ENCODE measurements around the gene AOPEP.

Gene AOPEP

GRCh38 chr9:95053611-95054570 is 327.4 kb downstream of the AOPEP start:
- in situ Hi-C loops (cut with MboI; ENCODE audit: low sequenced_read_pairs): no loop called here

DNA sequence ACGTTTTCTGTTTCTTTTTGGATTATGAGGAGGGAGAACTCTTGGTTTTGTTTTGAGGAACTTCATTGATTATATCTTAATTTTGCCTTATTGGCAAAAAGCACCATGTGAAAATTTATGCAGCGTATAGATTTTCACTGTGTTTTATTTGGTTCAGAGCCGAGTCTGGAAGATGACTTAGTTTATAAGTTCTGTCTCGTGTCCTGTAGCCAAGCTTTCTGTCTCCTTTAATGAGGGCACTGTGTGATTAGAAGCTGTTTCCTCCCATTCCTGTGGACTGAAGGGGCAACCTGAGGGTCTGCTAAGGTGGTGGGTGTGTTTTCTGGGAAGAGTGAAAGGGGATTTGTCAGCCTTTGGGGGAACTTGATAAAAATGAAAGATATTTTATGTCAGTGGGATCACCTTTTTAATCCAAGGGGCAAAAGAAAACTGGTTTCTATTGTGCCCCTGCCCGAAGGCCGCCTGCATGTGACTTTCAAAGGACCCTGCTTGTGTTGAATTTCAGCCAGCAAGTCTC is 328.9 kb downstream of the AOPEP start:
- in situ Hi-C loops (cut with MboI; ENCODE audit: low sequenced_read_pairs): no loop called here

GRCh38 chr9:95055851-95056551 is 329.5 kb downstream of the AOPEP start:
- in situ Hi-C loops (cut with MboI; ENCODE audit: low sequenced_read_pairs): no loop called here

- in situ Hi-C loops (cut with MboI; ENCODE audit: low sequenced_read_pairs): no loop called here
Measured at GRCh38 chr9:95057101-95057500, 330.6 kb downstream of the AOPEP start.

- in situ Hi-C loops (cut with MboI; ENCODE audit: low sequenced_read_pairs): no loop called here
Measured at GRCh38 chr9:95058121-95058785, 331.8 kb downstream of the AOPEP start.

DNA sequence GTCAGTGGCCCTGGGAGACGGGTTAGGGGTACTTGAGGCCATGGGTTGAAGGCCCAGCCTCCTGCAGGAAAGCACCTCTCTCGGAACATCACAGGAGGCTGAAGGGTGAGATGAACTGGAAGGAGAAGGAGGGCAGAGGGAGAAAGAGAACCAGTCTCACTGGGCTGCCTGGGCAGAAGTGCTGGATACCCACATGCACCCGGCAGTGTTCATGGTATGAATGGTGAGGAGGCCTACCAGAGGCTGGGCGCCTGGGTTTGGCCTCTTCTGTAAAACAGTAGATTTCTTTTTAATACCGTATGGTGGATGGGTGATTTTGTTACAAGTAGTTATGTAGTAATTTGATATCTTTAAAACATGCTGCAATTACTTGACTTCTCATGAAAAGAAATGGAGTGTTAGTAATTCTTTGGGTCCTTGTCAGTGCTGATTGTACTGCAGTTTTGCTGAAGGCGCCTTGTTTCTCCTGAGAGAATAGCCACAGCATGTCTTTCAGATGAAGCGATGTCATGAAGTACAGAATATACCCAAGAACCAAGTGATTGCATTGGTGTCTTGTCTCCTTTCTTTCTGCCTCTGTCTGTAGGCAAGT is 332.4 kb downstream of the AOPEP start:
- in situ Hi-C loops (cut with MboI; ENCODE audit: low sequenced_read_pairs): no loop called here

GRCh38 chr9:95060234-95060633 is 333.7 kb downstream of the AOPEP start:
- in situ Hi-C loops (cut with MboI; ENCODE audit: low sequenced_read_pairs): no loop called here

GRCh38 chr9:95060916-95061315 is 334.4 kb downstream of the AOPEP start:
- in situ Hi-C loops (cut with MboI; ENCODE audit: low sequenced_read_pairs): no loop called here

DNA sequence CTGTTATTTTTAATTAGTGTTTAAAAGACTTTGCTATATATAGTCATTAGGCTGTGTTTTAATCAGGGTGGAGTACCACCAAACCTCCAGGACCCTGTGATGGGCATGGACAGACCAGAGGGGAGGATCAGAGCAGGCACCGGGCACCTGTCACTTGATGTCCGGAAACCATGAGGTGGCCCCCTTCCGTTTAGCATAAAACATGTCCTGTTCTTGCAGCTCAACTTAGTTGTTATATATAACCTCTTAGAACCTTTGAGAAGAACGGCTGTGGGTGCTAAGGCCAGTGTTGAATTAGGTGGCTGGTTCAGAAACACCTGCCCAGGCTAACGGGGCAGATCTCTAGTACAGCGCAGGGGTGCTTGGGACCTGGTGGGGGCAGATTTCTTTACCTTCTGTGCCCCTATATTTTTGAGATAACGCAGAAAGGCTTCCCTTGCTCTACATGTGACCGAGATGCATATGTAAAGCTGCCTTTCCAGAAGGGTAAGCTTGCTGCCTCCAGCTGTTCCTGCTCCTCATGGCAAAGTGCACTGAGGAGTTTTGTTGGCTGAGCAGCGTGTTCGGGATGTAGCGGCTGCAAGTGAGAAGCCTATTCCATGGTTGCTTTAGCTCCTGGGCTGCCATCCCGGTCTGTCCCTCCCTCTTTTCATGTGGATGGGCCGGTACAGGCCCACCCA is 335.6 kb downstream of the AOPEP start:
- in situ Hi-C loops (cut with MboI; ENCODE audit: low sequenced_read_pairs): no loop called here

DNA sequence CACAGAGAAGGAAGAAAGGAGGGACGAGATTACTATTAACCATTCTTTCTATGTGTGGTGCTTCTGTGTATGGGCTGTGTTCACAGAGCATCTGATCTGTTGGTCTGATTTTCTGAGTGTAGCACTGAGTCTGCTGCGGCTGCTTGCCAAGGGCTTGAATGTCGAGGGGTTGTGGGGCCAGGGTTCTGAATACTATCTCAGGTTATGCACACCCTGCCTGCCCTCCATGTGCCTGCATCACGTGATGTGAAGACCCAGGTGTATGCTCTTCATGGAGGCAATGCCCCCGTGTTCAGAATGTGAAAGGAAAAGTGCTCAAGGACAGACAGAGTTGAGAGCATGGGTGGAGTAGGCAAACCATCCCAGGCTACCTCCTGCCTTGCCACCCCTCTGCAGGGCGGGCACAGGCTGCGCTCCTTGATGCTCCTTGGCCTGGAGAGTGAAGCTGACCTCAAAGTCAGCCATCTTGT is 336.1 kb downstream of the AOPEP start:
- in situ Hi-C loops (cut with MboI; ENCODE audit: low sequenced_read_pairs): no loop called here

- in situ Hi-C loops (cut with MboI; ENCODE audit: low sequenced_read_pairs): no loop called here
Measured at GRCh38 chr9:95063300-95063699, 336.8 kb downstream of the AOPEP start.

GRCh38 chr9:95065224-95065623 is 338.7 kb downstream of the AOPEP start:
- in situ Hi-C loops (cut with MboI; ENCODE audit: low sequenced_read_pairs): no loop called here

- in situ Hi-C loops (cut with MboI; ENCODE audit: low sequenced_read_pairs): no loop called here
Measured at GRCh38 chr9:95067057-95067456, 340.6 kb downstream of the AOPEP start.

GRCh38 chr9:95067897-95068296 is 341.4 kb downstream of the AOPEP start:
- in situ Hi-C loops (cut with MboI; ENCODE audit: low sequenced_read_pairs): no loop called here

GRCh38 chr9:95070549-95071021 is 344.1 kb downstream of the AOPEP start:
- in situ Hi-C loops (cut with MboI; ENCODE audit: low sequenced_read_pairs): no loop called here

DNA sequence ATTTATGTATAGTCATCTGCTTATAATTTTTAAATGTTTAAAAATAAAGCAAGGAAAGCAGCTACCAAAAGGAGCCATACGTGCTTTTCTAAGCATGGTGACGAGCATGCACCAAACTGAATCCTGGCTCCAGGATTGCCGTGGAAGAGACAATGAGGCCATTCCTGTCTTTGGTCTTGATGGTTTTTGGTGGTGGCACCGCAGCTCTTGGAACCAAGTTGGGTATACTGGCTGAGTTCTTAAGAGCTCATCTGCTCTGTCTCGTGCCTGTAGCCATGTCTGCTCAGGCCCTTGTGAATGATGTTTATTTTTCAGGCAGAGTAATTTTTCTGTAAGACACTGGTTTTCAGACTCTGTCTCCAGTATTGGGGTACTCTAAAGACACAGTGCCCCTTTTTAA is 345.0 kb downstream of the AOPEP start:
- in situ Hi-C loops (cut with MboI; ENCODE audit: low sequenced_read_pairs): no loop called here

DNA sequence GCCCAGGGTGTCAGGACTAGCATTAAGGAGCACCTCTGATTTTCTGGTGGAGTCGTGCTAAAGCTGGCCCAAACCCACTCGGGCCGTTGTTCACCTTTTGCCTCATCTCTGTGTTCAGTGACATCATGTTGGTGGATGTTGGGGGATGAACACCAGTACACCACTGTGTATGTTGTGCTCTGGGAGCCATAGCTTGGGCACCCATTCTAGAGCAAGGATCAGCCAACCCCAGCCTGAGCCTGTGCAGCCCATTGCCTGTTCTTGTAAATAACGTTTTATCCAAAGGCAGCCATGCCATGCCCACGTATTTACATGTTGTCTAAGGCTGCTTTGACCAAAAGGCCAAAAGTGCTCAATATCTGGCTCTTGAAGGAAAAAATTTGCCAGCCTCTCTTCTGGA is 345.4 kb downstream of the AOPEP start:
- in situ Hi-C loops (cut with MboI; ENCODE audit: low sequenced_read_pairs): no loop called here

GRCh38 chr9:95073042-95073607 is 346.6 kb downstream of the AOPEP start:
- in situ Hi-C loops (cut with MboI; ENCODE audit: low sequenced_read_pairs): no loop called here

GRCh38 chr9:95073918-95074317 is 347.4 kb downstream of the AOPEP start:
- in situ Hi-C loops (cut with MboI; ENCODE audit: low sequenced_read_pairs): no loop called here

GRCh38 chr9:95074632-95075031 is 348.1 kb downstream of the AOPEP start:
- in situ Hi-C loops (cut with MboI; ENCODE audit: low sequenced_read_pairs): no loop called here

Data from hTERT RPE-1 (cell line).